NCI-H1694 (cell line): ENCODE results near the gene KLHL18.
"Not testable (repeated sequence)": the region's sequence is repeated elsewhere in the genome, so short reads cannot be mapped to it uniquely, and the experiment has no call there.

ENCODE experiments used
- DNase-seq: peaks from one replicate; lab custom pipeline; 2025; lab: John Stamatoyannopoulos, UW

Gene KLHL18

GRCh38 chr3:47282424-47283192 is at the start of gene KLHL18, which contains the start of gene KIF9:
Gene KLHL18 (plus strand): TSS chr3:47282944. CDS start chr3:47282966, 22 bp downstream.
Gene KIF9 (minus strand): TSS chr3:47282799. CDS start chr3:47277374, 5,425 bp downstream.
- peak; percentile 16 for DNase-seq

GRCh38 chr3:47238017-47238416 is 44.7 kb upstream of the KLHL18 start:
- no peak for DNase-seq

DNA sequence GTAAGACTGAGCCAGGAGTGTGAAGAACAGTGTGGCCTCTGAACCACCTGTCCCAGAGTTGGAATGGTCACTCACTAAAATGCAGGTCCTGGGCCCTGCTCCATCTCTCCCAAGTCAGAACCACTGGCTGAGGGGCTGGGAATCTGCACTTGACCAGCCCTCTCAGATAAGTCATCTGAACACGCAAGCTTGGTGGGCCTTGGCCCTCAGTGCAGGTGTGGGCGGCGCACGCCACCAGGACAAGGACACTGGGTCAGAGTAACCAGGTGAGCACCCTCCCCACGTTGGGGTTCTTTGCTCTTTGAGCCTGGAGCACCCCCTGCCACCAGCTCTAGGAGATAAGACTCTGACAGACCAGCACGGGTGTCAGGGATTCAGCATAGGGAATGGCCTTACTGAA is 42.8 kb upstream of the KLHL18 start:
- DNase-seq = no peak

DNA sequence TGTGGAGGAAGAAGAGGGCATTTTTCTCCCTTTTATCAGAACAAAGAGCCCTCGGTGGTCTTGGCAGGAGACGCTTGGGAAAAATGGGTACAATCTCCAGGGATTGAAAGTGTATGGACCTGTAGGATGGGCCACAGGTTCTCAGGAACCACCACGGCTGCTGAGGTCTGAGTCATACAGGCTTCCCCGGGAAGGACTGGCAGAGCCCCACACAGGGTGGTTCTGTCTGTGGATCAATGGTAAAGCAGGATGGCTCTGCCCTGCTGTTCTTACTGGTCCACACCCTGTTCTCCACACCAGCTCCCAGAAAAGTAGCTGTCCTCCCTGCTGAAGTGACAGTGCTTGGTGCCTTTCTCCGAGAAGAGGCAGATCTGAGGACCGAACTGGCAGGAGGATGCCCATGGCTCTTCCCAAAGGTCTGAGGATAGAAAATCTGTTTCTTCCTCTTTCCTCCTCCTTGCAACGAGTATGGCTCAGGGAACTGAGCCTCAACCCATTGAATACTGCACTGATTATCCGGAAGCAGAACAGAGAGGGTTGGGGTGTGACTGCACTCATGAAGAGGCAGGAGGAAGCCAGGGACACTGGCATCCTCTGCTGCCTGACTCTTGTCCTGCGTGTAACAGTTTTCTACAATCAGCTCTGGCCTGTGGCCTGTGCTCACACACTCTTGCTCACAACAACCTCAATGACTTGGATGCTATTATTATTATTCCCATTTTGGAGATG is 39.2 kb upstream of the KLHL18 start:
- DNase-seq = no peak

- DNase-seq = no peak
Observed at GRCh38 chr3:47244531-47245100, 38.1 kb upstream of the KLHL18 start.

- no peak for DNase-seq
Observed at GRCh38 chr3:47245271-47245670, 37.5 kb upstream of the KLHL18 start.

GRCh38 chr3:47247131-47248064 is 35.3 kb upstream of the KLHL18 start:
- no peak for DNase-seq

GRCh38 chr3:47250309-47251060 is 32.3 kb upstream of the KLHL18 start:
- no peak for DNase-seq

GRCh38 chr3:47251085-47251484 is 31.7 kb upstream of the KLHL18 start:
- not testable (repeated sequence) for DNase-seq

DNA sequence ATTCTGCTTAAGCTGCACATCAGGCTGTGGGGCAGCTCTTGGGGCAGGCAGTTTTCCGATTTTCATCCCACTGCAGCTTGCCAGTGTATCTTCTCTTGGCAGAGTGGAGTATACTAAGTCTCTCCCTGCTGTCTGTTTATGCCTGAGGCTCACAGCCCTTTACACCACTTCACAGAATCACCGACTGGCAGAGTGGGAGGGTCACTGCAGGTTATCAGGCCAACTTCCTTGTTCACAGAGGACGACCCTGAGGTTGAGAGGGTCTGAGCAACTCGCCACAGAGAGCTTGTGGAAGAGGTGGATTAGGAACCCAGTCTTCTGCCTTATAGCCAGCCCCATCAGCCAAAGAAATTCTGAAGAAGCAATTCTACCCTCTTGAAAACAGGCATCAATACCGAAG is 31.1 kb upstream of the KLHL18 start:
- no peak for DNase-seq

- DNase-seq = not testable (repeated sequence)
Observed at GRCh38 chr3:47256331-47256730, 26.4 kb upstream of the KLHL18 start.

- no peak for DNase-seq
Observed at GRCh38 chr3:47259114-47259513, 23.6 kb upstream of the KLHL18 start.

- DNase-seq = no peak
Observed at GRCh38 chr3:47260605-47261004, 22.1 kb upstream of the KLHL18 start.

DNA sequence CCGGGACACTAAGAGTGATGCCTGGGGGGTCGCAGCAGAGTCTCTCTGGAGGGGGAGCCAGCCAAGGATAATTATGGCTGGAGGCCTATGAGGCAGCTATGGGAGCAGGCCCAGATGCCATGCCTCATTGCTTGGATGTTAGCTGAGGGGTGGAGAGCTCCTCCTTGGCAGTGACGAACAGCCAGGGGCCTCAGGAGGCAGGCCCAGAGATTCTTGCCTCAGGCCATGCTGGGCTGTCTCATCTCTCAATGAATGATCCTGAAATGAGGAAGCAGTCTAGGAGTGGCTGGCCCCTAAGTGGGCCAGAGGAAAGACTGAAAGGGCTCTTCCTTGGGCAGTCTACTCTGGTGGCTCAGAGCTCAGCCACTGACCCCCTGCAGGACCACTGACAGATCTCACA is 21.4 kb upstream of the KLHL18 start:
- no peak for DNase-seq

DNA sequence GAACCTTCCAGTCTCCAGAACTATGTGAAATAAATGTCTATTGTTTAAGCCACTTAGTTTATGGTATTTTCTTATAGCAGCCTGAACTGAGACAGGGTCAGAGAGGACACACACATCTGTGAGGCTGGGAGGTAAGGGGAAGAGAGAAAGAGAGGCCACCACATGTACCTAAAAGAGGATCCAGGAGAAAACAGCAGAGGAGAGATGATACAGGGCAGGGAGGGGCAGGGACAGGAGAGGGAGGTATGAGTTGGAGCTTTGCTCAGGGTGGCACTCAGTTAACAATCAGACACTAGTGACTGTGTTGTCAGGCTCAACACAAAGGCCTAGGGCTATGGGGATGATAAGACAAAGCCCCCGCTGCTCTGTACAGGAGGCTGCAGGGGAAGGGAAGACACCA is 17.7 kb upstream of the KLHL18 start:
- no peak for DNase-seq

DNA sequence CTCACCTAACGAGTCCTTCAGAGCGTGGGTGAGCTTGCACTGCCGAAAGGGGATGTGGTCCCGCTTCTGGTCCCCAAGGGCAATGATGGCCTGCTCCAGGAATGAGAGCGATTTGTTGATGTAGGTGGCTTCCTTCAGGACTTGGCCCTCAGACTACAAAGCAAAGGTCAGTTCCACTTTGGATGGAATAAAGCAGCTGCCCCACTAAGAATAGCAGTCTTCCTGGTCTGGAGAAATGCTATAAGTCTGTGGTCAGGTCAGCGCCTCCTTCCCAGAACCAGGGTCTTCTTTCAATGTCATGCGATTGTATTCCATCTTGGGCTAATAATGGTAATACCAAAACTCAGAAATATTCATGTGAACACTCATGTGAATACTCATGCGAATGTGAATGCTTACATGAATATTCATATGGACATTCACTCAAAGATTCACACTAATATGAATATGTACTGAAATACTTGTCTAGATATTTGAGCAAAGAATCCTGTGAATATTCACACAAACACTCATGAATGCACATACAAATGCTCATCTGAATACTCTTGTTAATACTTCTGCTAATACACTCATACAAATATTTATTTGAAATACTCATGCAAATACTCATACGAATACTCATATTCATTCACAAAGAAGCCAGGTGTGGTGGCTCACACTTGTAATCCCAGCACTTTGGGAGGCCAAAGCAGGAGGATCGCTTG is 16.9 kb upstream of the KLHL18 start:
- DNase-seq = no peak

GRCh38 chr3:47266709-47267489 is 15.8 kb upstream of the KLHL18 start:
- no peak for DNase-seq

GRCh38 chr3:47267490-47267824 is 15.3 kb upstream of the KLHL18 start:
- DNase-seq = no peak

DNA sequence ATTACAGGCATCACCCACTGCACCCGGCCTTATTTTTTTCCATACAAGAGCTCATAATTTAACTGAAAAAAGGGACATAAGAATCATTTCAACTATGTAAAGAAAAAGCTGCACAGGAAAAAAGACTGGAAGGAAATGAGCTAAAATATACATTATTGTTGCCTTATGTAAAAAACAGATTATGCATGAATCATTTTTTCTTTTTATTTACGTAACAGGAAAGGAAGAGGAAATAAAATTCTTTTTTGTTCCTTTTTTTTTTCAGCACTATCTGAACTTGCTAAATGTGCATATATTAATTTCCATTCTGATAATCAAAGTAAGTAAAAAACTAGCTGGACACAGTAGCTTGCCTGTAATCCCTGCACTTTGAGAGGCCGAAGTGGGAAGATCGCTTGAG is 12.2 kb upstream of the KLHL18 start:
- DNase-seq = no peak

GRCh38 chr3:47273564-47273963 is 9.2 kb upstream of the KLHL18 start:
- no peak for DNase-seq
